ENCODE data around the gene TRIP13. TPM values are rescaled to one million over a fixed set of nuclear protein-coding genes. Genes with fewer than 3 reads are reported as not detected.

Gene TRIP13
- total RNA-seq, 1 experiment from 2014 or later: 42.6 TPM

GRCh38 chr5:957748-958485, 65.2 kb downstream of the TRIP13 start:
- Histone ChIP-seq H4K5ac (ENCODE audit: insufficient read length, low read depth, low read length) (no peak overlapping the region), H2BK15ac (ENCODE audit: low read depth, low read length) (no peak overlapping the region), H3K9ac (ENCODE audit: extremely low read depth, insufficient read length, low read length) (no peak overlapping the region), H3K56ac (ENCODE audit: insufficient read length, low read depth, low read length) (no peak overlapping the region), H3K4me1 (ENCODE audit: insufficient read depth, low read length) (no peaks in the 10 kb centered on the region), H3K4me2 (ENCODE audit: insufficient read depth, insufficient read length, low read length) (no peak overlapping the region), H3K27ac (ENCODE audit: insufficient read length, low read depth, low read length) (no peak overlapping the region), H4K8ac (replicated peaks; ENCODE audit: insufficient read length, low read depth, low read length) (no peak overlapping the region), H4K20me1 (ENCODE audit: control insufficient read depth, insufficient read depth, insufficient read length) (no peaks in the 10 kb centered on the region), H2BK20ac (ENCODE audit: low read depth, low read length, poor library complexity, severe bottlenecking) (no peak overlapping the region), H3K23me2 (ENCODE audit: insufficient read length, low read depth, low read length, poor library complexity, severe bottlenecking) (no peaks in the 10 kb centered on the region), H3K27me3 (ENCODE audit: insufficient read depth, low read length) (no peaks in the 10 kb centered on the region), H3T11ph (ENCODE audit: low read length) (no peak overlapping the region), H4K91ac (ENCODE audit: insufficient read length, low read depth, low read length) (no peak overlapping the region), H2BK12ac (ENCODE audit: insufficient read length, low read depth, low read length) (no peak overlapping the region), H3K79me2 (ENCODE audit: insufficient read depth, low read length) (no peaks in the 10 kb centered on the region), H2AFZ (ENCODE audit: low read length) (no peak overlapping the region), H3K4ac (ENCODE audit: low read depth, low read length) (no peak overlapping the region), H3K9me3 (ENCODE audit: control insufficient read depth, low read depth, low read length) (no peaks in the 10 kb centered on the region), H3K23ac (ENCODE audit: insufficient read length, low read depth, low read length) (no peak overlapping the region), H2BK120ac (ENCODE audit: low read depth, low read length, poor library complexity, severe bottlenecking) (no peak overlapping the region), H2BK5ac (ENCODE audit: insufficient read length, low read length) (no peak overlapping the region), H3K14ac (ENCODE audit: insufficient read depth, low read length) (no peak overlapping the region), H3K18ac (ENCODE audit: insufficient read length, low read depth, low read length) (no peak overlapping the region), H2AK5ac (ENCODE audit: insufficient read length, low read length) (no peak overlapping the region), H3K79me1 (ENCODE audit: insufficient read depth, low read depth, low read length, poor library complexity, severe bottlenecking) (no peaks in the 10 kb centered on the region)
- Mint-ChIP-seq H3K27ac (no peak overlapping the region; a peak in 1 of 7 replicates), H3K9me3 (no peaks in the 10 kb centered on the region), H3K36me3 (ENCODE audit: insufficient read depth in 1 of 3, low read depth in 3 of 3) (no peaks in the 10 kb centered on the region), H3K4me3 (no peak overlapping the region), H3K4me1 (0 out of 4 replicates have a peak, but pooled peaks cover 0 to 2% of the 10 kb centered on the region in 2 experiments), H3K27me3 (ENCODE audit: low read depth) (peaks cover 4% of the 10 kb centered on the region)
- no peak for DNase-seq
- no CpG with 5 or more reads among the region's 23 CpGs for WGBS (ENCODE audit: extremely low coverage, insufficient read length, low lambda C conversion rate)
- TF ChIP-seq, protein P1, sequence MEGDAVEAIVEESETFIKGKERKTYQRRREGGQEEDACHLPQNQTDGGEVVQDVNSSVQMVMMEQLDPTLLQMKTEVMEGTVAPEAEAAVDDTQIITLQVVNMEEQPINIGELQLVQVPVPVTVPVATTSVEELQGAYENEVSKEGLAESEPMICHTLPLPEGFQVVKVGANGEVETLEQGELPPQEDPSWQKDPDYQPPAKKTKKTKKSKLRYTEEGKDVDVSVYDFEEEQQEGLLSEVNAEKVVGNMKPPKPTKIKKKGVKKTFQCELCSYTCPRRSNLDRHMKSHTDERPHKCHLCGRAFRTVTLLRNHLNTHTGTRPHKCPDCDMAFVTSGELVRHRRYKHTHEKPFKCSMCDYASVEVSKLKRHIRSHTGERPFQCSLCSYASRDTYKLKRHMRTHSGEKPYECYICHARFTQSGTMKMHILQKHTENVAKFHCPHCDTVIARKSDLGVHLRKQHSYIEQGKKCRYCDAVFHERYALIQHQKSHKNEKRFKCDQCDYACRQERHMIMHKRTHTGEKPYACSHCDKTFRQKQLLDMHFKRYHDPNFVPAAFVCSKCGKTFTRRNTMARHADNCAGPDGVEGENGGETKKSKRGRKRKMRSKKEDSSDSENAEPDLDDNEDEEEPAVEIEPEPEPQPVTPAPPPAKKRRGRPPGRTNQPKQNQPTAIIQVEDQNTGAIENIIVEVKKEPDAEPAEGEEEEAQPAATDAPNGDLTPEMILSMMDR (conservative IDR thresholded peaks at IDR 0.05): no peak

Data from H9 (cell line).